ENCODE results near the gene CST9.

GRCh38 chr20:23554401-23554800 is 51.3 kb downstream of the CST9 start:
- TF ChIP-seq CTCF (IDR thresholded peaks at IDR 0.05; ENCODE audit: low read depth, low read length) = no peak
- TF ChIP-seq EZH2phosphoT487 (IDR thresholded peaks at IDR 0.05; ENCODE audit: low read depth) = no peak
